ENCODE results near the gene PTCH2. TPM values are rescaled to one million over a fixed set of nuclear protein-coding genes. Genes with fewer than 3 reads are reported as not detected.

The PTCH2 gene
- total RNA-seq, 2 donors from 2014 or later, result 0.22 to 0.24 TPM

- no peak for TF ChIP-seq CTCF (IDR thresholded peaks at IDR 0.05)
- Histone ChIP-seq H3K36me3 (peaks cover 40% of the 10 kb centered on the region), H3K9me3 (no peaks in the 10 kb centered on the region), H3K27ac (peak overlapping the region; percentile 94 to 98), H3K4me3 (peak overlapping the region; percentile 73 to 93), H3K4me1 (peaks cover 0 to 33% of the 10 kb centered on the region in 2 donors), H3K27me3 (no peaks in the 10 kb centered on the region)
- no peak for DNase-seq (ENCODE audit: low spot score)
Observed at GRCh38 chr1:44775930-44776729, 66.9 kb downstream of the PTCH2 start.

GRCh38 chr1:44775078-44775929 is 67.7 kb downstream of the PTCH2 start, which contains the start of gene RPS8:
Gene RPS8, plus strand, starts transcription at chr1:44775540. Its CDS starts 57 bp downstream, at chr1:44775597.
- H3K4me1 ChIP-seq, result peaks cover 0 to 33% of the 10 kb centered on the region in 2 donors
- peak within 1 kb of the TSS; percentile 73 to 93 for H3K4me3 ChIP-seq
- peaks cover 35% of the 10 kb centered on the region for H3K36me3 ChIP-seq
- peak within 1 kb of the TSS; percentile 94 to 98 for H3K27ac ChIP-seq
- no peaks in the 10 kb centered on the region for H3K27me3 ChIP-seq
- no peaks in the 10 kb centered on the region for H3K9me3 ChIP-seq
- peak; percentile 96 for DNase-seq (ENCODE audit: low spot score)
- TF ChIP-seq CTCF (IDR thresholded peaks at IDR 0.05), result no peak

Other genes with a start within 250 kb of the PTCH2 start
- 10 to 100 TPM in 1 of 2 donors, 1 to 10 TPM in 1; 8.3 to 13.1 TPM for gene TMEM53, start 168.8 kb downstream of the PTCH2 start, total RNA-seq
- 1 to 10 TPM in 1 of 2 donors, under 1 TPM in 1; 0.19 to 5.2 TPM for gene ARMH1, start 168.5 kb downstream of the PTCH2 start, total RNA-seq
- gene RNU5D-1, start 112.1 kb downstream of the PTCH2 start, total RNA-seq, result not detected
- gene KIF2C, start 103.4 kb downstream of the PTCH2 start, total RNA-seq, result 1 to 10 TPM in 1 of 2 donors, under 1 TPM in 1; 0.67 to 1.3 TPM
- gene RPS8, start 67.7 kb downstream of the PTCH2 start, total RNA-seq, result 1,000 to 10,000 TPM; 1,080 to 1,461 TPM
- not detected for gene BEST4, start 55.1 kb downstream of the PTCH2 start, total RNA-seq
- 10 to 100 TPM in 1 of 2 donors, 1 to 10 TPM in 1; 9.1 to 10.8 TPM for gene PLK3, start 42.9 kb downstream of the PTCH2 start, total RNA-seq
- gene DYNLT4, start 35.9 kb downstream of the PTCH2 start, total RNA-seq, result 1 to 10 TPM in 1 of 2 donors, not detected in 1; 2.4 TPM
- 1 to 10 TPM; 1.8 to 5.6 TPM for gene BTBD19, start 34.7 kb downstream of the PTCH2 start, total RNA-seq
- 10 to 100 TPM; 21.6 to 26.5 TPM for gene EIF2B3, start 143.3 kb upstream of the PTCH2 start, total RNA-seq
- 10 to 100 TPM; 13.0 to 15.6 TPM for gene HECTD3, start 168.1 kb upstream of the PTCH2 start, total RNA-seq
- 10 to 100 TPM; 56.7 to 63.0 TPM for gene UROD, start 169.0 kb upstream of the PTCH2 start, total RNA-seq